Measurements from ENCODE around the gene PTMS. TPM values are rescaled to one million over a fixed set of nuclear protein-coding genes. Genes with fewer than 3 reads are reported as not detected.

PTMS gene
- total RNA-seq, 1 donor = 150 TPM

GRCh38 chr12:6784296-6784695 is 18.1 kb downstream of the PTMS start:
- H3K4me3 ChIP-seq (ENCODE audit: low read depth, low read length) = no peak overlapping the region
- no peak for DNase-seq (ENCODE audit: low read depth)
- TF ChIP-seq CTCF (IDR thresholded peaks at IDR 0.05; ENCODE audit: insufficient read depth, low read depth, low read length) = no peak

- DNase-seq (ENCODE audit: low read depth) = no peak
- H3K4me3 ChIP-seq (ENCODE audit: low read depth, low read length) = no peak overlapping the region
- no peak for TF ChIP-seq CTCF (IDR thresholded peaks at IDR 0.05; ENCODE audit: insufficient read depth, low read depth, low read length)
Observed at GRCh38 chr12:6784761-6785160, 18.6 kb downstream of the PTMS start.

GRCh38 chr12:6786416-6787094 is 20.4 kb downstream of the PTMS start:
- no peak overlapping the region for H3K4me3 ChIP-seq (ENCODE audit: low read depth, low read length)
- no peak for TF ChIP-seq CTCF (IDR thresholded peaks at IDR 0.05; ENCODE audit: insufficient read depth, low read depth, low read length)
- DNase-seq (ENCODE audit: low read depth) = no peak

- no peak for DNase-seq (ENCODE audit: low read depth)
- no peak overlapping the region for H3K4me3 ChIP-seq (ENCODE audit: low read depth, low read length)
- no peak for TF ChIP-seq CTCF (IDR thresholded peaks at IDR 0.05; ENCODE audit: insufficient read depth, low read depth, low read length)
Observed at GRCh38 chr12:6787309-6787708, 21.1 kb downstream of the PTMS start.

- TF ChIP-seq CTCF (IDR thresholded peaks at IDR 0.05; ENCODE audit: insufficient read depth, low read depth, low read length) = no peak
- no peak for DNase-seq (ENCODE audit: low read depth)
- H3K4me3 ChIP-seq (ENCODE audit: low read depth, low read length) = peak within 1 kb of the TSS; percentile 21
Observed at GRCh38 chr12:6788972-6789924, 23.1 kb downstream of the PTMS start, which contains the start of gene CD4. TSS of gene CD4 (plus strand) at chr12:6789528. CDS start at chr12:6800139, 10,611 bp downstream.

GRCh38 chr12:6790496-6791150 is 24.5 kb downstream of the PTMS start:
- no peak overlapping the region for H3K4me3 ChIP-seq (ENCODE audit: low read depth, low read length)
- TF ChIP-seq CTCF (IDR thresholded peaks at IDR 0.05; ENCODE audit: insufficient read depth, low read depth, low read length) = no peak
- DNase-seq (ENCODE audit: low read depth) = no peak

Measured in fibroblast of villous mesenchyme (primary cell).